ENCODE results near the gene OR7C2.
"Not testable (repeated sequence)": the region's sequence is repeated elsewhere in the genome, so short reads cannot be mapped to it uniquely, and the experiment has no call there.

OR7C2 gene

DNA sequence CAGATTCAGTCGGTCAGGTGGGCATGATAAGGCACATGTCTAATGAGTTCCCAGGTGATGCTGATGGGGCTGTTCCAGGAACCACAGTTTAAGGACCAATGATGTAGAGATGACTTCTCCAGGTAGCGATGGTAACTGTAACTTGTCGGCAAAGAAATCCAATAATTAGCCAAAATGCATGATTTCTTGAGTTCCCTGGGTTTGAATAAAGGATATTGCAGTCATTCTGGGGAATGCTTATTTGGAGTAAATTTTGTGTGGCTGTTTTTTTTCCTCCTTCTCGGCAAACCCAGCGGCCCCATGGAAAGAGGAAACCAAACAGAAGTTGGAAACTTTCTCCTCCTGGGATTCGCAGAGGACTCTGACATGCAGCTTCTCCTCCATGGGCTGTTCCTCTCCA is at the start of gene OR7C2:
TSS of gene OR7C2 (plus strand) at position 301 of the 400 bp plus-strand sequence. CDS start at position 301, 0 bp downstream.
- no peak for DNase-seq

DNA sequence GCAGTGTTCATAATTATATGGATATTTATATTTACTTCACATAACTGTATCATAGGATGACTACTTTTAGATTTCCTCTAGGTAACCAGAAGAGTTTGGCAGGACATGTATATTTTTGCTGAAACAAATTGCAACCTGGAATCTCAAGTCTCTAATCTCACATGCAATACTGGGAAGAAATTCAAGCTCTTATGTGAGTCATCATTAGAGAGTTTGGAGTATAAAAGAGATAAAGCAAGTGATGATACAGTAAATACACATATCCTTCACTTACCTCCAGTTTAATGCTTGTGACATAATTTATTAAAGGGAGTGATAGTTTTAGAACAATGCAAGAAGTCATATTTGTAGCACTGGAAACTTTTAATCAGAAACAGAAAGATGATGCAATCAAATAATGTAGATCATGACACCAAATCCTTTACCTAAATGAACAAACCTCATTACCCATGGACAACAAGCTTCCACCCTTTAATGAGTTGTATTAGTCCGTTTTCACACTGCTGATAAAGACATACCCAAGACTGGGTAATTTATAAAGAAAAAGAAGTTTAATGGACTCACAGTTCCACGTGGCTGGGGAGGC is 39.5 kb upstream of the OR7C2 start:
- DNase-seq = no peak

DNA sequence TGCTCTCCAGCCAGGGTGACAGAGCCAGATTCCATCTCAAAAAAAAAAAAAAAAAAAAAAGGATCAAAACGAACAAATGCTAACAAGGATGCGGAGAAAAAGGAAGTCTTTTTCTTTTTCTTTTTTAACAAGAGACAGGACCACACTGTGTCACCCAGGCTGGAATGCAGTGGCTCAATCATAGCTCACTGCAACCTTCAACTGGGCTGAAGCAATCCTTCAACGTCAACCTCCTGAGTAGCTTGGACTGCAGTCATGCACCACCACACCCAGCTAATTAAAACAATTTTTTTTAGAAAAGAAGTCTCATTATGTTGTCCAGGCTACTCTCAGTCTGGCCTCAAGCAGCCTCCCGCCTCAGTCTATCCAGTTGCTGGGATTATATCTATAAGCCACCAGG is 34.6 kb upstream of the OR7C2 start:
- no peak for DNase-seq

DNA sequence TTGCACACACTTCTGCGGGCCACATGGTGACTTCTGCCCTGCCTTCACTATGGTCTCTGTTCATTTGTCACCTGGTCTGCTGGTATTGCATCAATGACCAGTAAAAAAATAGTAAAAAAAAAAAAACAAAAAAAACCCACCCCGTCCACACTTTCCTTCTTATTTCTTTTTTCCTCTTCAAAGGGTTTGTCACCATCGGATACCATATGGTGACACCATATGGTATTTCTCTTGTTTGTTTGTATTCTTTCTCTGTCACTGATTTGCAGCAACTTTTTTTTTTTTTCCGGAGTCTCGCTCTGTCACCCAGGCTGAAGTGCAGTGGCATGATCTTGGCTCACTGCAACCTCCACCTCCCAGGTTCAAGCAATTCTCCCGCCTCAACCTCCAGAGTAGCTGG is 26.2 kb upstream of the OR7C2 start:
- DNase-seq = no peak

DNA sequence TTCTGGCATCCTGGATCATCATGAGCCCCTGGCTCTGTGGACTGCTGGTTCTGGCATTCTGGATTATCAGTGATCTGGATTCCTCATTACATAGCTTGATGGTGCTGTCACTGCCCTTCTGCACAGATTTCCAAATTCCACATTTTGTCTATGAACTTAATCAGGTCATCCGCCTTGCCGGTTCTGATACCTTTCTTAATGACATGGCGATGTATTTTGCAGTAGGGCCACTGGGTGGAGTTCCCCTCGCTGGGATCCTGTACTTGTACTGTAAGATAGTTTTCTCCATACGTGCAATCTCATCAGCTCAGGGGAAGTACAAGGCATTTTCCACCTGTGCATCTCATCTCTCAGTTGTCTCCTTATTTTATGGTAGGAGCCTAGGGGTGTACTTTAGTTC is 24.4 kb upstream of the OR7C2 start:
- DNase-seq = no peak

DNA sequence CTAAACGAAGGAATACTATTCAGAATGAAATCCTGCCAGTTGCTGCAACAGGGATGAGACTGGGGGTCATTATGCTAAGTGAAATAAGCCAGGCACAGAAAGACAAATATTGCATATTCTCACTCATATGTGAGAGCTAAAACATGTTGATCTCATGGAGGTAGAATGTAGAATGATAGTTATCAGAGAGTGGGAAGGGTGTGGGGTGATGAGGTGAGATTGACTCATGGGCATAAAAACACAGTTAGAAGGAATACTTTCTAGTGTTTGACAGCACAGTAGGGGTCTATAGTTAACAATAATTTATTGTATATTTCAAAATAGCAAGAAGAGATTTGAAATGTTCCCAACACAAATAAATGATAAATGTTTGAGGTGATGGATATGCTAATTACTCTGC is 7.8 kb upstream of the OR7C2 start:
- DNase-seq = no peak

DNA sequence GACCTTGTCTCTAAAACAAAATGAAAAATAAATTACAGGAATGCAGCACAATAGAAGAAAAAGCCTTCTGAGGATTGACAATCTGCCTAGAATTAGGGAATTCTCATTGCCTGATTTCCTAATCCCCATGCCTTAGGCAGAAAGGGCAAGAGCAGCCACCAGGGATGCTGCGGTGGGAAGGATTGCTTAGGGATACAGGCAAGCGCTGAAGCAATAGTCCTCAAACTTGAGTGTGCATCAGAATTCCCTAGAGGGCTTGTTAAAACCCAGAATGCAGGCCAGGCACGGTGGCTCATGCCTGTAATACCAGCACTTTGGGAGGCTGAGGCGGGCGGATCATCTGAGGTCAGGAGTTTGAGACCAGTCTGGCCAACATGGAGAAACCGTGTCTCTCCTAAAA is 1.0 kb upstream of the OR7C2 start:
- DNase-seq = no peak

DNA sequence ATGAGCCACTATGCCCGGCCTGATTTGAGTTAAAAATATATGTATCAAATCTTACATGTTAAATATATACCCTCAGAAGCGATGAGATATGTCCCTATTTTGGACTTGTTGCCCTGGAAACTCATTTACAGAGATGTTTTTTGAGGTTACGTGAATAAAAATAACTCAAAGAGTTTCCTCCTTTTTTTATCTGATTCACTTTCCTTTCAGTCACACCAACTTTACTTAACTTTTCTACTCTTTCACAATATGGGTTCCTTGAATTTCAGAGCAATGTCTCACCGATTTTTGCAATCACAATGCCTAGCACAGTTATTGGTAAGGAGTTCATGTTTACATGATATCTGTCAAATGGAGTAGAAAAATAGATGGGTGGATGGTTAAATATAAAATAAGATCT is 2.3 kb downstream of the OR7C2 start:
- DNase-seq = no peak

DNA sequence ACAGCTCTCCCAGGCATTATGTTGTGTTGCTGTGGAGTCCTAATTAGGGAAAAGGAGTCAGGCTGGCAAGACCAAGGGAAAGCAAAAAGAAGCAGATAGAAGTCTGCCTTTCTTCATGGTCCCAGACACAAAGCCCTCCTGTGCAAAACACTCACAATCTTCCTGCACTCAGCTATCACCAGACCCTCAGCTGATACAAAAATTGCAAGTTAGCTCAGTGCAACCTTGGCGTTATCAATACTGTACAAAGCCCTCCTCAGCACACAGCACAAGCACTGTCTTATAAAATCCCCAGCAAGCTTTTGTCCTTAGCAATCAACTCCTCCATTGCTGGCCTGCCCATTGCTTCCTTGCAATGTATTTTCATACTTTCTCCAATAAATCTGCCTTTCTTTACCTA is 3.2 kb downstream of the OR7C2 start:
- no peak for DNase-seq

DNA sequence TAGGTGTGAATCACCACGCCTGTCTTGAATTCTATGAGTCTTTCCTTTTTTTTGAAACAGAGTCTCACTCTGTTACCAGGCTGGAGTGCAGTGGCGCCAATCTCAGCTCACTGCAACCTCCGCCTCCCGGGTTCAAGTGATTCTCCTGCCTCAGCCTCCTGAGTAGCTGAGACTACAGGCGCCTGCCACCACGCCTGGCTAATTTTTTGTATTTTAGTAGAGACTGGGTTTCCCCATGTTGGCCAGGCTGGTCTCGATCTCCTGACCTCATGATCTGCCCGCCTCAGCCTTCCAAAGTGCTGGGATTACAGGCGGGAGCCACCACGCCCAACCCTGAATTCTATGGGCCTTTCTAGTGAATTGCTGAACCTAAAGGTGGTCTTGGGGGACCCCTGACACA is 8.1 kb downstream of the OR7C2 start:
- not testable (repeated sequence) for DNase-seq

DNA sequence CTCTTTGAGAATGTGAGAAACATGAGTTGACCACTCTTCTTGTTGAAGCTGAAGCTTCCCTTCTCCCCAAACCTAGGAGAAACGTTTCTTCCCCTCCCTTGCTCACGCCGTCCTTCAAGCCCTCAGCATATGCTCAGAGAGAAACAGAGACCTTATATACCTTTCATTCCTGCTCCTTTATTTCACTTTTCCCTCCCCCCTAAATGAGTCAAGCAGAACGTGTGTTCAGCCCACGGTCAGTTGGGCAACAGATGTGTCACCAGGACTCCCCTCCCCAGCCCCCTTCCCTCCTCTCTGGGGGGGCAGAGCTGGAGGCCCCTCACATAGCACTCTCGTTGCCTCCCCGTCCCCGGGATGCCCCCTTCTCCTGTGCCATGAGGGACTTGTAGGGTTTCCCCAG is 8.6 kb downstream of the OR7C2 start:
- no peak for DNase-seq

DNA sequence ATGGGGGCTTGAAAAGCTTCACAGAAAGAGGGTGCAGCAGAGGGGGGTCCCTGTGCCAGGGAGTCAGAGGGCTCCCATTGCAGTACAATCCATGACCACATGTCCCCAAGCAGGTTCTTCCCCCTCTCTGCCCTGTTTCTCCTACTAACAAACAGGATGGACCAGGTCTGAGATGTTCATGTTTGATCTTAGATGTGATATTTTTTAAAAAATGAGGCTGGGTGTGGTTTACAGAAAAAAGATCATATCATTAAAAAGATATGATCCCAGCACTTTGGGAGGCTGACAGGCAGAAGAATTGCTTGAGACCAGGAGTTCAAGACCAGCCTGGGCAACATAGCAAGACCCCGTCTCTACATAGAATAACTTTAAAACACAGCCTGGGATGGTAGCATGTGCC is 9.1 kb downstream of the OR7C2 start:
- no peak for DNase-seq

DNA sequence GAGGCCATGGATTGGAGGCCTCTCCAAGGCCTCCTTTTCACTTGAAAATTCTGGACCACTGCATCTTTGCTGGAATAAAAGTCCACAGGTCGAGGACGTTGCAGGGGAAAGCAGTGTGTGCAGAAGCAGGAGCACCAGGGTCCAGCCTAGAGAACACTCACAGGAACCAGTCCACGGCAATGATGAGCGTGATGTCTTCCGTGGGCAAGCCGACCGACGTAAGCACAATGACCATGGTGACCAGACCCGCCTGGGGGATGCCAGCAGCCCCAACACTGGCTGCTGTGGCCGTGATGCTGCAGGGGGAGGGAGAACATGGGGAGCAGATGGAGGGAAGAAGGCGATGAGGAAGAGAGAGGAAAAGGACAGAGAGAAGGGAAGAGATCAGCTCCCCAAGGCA is 11.5 kb downstream of the OR7C2 start:
- DNase-seq = no peak

DNA sequence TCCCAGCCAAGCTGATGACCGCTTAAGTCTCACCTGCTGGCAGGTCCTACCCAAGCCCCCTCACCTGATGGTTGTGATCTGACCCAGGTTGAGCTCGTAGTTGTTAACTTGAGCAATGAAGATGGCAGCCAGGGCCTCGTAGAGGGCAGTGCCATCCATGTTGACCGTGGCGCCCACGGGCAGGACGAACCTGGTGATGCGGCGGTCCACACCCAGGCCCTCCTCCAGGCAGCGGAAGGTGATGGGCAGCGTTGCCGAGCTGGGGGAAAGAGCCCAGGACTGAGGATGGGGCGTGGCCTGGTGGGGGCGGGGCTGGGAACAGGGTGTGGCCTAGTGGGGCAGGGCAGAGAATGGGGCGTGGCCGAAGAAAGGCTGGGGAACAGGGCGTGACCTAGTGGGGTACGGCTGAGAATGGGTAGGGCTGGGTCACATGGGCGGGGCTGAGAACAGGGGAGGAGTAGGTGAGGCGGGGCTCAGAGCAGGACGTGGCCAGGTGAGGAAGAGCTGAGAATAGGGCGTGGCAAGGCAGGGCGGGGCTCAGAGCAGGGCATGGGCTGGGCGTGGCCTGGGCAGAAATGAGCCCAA is 12.9 kb downstream of the OR7C2 start:
- DNase-seq = no peak

DNA sequence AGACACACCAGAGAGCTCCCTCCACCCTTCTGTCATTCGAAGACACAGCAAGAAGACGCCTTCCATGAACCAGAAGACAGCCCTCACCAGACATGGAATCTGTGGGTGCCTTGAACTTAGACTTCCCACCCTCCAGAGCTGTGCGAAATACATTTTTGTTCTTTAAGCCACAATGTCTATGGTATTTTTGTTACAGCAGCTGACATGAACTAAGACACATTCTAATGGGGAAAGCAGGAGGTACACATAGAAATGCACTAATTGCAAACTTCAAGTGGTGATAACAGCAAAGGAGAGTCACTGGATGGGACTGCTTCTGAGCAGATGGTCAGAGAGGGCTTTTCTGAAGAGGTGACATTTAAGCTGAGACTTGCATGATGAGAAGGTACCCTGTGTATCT is 16.2 kb downstream of the OR7C2 start:
- DNase-seq = no peak

DNA sequence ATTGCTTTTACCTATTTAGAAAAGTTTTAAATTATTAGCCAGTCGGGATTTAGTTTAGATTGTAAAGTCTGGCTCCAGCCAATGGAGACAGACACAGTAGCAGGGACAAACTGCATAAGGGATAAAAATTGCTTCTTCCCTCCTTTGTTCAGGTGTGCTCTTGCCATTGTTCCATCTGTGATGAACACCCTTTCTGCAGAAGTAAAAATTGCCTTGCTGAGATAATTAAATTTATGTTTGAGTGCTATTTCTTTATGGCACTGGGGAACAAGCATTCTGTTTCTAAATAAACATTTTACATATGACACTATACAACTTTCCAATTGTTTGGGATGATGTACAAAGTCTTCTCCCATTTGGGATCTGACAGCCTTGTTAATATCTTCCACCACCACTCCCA is 18.0 kb downstream of the OR7C2 start:
- no peak for DNase-seq

DNA sequence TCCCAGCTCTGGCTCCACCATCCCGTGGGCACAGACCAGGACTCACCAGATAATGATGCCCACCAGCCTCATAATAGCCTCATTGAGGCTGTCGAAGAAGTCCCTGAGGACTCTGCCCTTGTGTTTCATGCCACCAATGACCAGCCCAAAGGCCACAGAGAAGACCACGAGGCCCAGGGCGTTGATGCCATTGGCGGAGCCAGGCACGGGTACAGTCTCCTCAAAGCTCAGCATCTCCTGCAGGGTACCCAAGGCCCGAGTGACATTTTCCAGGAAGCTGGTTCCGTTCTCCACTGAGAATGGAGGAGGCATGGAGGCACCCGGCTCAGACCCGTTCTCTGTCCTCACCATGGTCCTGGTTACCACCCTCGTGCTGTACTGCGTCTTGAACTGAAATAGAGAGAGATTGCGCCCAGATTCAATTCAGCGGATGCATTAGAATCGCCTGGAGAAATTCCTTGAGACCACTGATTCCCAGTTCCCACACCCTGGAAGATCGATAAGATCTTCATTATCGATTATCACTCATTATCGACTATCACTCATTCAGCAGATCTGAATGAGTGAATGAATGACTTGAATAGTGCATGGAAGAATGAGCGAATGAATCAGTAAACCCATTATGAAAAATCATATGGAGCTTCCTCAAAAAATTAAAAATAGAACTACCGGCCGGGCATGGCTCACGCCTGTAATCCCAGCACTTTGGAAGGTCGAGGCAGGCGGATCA is 20.8 kb downstream of the OR7C2 start:
- no peak for DNase-seq

DNA sequence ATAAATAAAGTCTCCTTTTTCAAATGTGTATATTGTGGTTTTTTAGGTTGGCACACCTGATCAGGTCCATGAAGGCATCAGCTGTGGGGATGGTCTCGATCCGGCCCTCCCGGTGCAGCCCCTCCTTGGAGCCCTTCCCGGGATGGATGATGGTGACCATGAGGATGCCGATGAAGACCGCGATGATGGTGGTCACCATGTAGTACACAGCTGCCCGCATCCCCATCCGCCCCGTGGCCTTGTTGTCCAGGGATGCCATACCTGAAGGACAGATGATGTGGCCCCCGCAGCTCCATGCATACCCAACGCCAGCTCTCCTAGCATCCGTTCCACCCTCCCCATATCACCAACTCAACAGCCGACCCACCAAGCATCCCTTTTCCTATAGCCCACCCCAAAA is 27.0 kb downstream of the OR7C2 start:
- DNase-seq = no peak

DNA sequence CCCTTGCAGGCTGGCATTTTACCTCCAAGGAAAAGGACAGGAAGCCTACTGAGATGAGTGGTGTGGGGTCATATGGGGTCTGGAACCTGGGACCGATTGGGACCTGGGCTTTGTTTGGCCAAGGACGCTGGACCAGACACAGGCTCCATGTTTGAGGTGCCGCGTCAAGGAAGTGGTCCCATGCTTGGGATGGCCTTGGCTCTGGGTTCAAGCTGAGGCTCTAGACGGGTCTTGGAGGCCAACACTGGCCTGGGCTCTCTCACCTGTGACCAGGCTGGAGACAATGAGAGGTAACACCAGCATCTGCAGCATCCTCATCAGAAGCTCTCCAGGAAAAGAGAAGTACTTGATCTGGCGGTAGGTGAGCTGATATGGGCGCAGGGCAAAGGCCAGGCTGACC is 30.2 kb downstream of the OR7C2 start:
- no peak for DNase-seq

DNA sequence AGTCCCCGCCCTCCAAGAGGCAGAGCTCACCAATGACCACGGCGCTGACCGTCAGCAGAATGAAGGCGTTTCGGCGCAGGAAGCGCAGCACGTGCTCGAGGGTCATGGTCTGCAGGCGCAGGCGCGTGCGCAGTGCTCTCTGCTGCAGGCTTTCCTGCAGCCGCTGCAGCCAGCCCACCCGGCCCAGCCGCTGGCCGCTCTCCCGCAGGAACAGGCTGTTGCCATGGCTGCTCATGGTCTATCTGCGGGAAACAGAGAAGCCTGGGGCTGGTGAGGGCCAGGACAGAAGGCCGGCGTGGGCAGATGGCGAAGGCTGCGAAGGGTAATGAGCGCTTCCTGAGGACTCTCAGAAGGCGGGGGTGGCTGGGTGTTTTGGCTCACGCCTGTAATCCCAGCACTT is 31.4 kb downstream of the OR7C2 start:
- DNase-seq = no peak

DNA sequence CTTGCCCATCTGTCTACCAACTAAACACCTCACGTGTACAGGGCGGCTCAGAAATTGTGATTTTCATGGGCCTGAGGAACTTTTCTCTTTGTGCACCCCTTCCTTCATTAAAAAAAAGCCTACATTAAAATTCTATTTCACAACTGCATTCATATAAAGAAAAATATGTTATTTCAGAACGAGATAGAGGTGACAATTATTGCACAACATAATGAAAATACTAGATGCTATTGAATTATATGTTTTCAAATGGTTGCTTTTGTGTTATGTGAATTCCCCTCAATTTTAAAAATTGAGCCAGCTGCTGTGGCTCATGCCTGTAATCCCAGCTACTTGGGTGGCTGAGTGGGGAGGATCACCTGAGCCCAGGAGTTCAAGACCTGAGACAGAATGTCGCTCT is 33.2 kb downstream of the OR7C2 start:
- DNase-seq = no peak

DNA sequence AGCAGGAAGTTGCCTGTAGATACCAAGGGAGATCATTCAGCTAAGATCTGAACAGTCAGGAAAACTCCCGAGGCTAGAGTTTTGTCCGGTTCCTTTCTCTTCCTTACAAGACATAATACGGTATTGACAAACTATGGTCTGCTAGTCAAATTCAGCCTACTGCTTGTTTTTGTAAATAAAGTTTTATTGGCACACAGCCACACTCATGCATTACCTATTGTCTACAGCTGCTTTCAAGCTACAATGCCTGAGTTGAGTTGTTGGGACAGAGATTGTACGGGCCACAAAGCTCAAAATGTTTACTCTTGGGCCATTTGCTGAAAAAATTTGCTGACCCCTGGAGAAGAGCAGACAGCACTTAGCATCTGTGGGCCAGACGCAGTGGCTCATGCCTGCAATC is 35.8 kb downstream of the OR7C2 start:
- DNase-seq = no peak

DNA sequence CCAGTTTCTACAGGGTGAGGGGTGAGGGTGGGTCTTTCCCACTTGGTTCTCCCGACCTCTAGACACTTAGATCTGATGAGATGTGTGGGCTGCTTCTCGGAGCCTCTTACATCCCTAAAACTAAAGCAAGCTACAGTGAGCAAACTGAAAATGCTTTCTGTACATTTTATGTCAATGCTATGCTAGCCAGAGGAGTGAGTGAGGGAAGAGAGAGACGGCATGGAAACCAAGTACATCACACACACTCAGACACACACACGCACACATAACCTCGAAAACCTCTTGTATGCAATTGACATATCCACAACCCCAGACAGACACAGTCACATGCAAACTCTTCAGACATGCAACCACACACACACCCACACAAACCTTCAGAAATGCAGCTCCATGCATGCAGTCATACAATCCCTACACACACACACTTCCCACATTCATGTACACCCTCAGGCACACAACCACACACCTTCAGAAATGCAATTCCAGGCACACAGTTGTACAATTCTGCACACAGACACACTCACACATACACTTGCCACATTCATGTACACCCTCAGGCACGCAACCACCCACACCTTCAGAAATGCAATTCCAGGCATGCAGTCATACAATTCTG is 37.0 kb downstream of the OR7C2 start:
- DNase-seq = no peak
